ENCODE data around the gene COL27A1. TPM values are rescaled to one million over a fixed set of nuclear protein-coding genes. Genes with fewer than 3 reads are reported as not detected.

COL27A1 gene
- total and polyA plus RNA-seq, 2 donors: 8.1 to 21.5 TPM

DNA sequence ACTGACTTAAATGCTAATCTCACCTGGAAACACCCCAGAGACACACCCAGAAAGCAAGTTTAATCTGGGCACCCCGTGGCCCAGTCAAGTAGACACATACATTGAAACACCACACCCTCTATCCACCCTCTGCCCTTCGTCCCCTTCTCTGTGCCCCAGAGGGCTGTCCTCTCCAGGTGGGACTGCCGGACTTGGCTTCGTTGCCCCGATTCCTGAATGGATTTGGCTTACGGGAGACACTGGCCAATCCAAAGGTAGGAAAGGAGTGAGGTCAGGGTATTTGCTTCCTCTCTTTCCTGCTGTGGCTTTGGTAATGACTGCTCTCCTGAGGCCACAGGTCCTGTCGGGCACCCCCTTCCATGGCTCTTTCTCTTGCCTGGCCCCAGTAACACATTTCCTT, 25.2 kb upstream of the COL27A1 start:
- DNase-seq (ENCODE audit: extremely low spot score): no peak
- H3K36me3 ChIP-seq (ENCODE audit: insufficient read depth): no peaks in the 10 kb centered on the region
- H3K27ac ChIP-seq (ENCODE audit: low read depth): no peak overlapping the region
- H3K4me3 ChIP-seq (ENCODE audit: low read depth, low read length): no peak overlapping the region
- 91% methylated on average over 7 of the region's 7 CpGs for WGBS
- no peaks in the 10 kb centered on the region for H3K4me1 ChIP-seq (ENCODE audit: insufficient read depth)

DNA sequence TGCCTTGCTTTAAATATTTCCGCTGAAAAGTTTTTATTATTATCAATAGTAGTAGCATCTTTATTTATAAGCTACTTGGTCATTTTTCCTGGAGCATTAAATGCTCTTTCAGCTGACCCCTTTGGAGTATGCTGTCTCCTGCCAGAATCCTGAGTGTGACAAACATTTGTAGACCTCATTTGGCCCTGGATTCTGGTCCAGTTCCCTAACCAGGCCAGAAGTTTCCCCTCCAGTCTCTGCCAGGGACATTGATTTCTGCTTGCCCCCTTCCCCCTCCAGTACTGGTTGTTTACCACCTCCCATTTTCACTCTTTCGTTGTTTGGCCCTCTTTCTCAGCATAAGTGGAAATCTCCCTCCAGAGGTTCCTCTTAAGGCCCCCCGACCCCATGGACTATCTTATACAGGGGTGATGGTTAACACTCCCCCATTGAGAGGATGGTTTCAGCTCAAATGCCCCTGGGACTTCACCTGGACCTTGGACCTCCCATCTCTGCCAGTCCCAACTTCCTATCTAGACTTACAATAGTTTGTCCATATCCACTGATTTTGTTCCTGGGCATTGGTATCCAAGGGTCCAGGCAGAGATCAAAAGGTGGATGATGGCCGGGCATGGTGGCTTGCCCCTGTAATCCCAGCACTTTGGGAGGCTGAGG, 24.6 kb upstream of the COL27A1 start:
- no peak overlapping the region for H3K27ac ChIP-seq (ENCODE audit: low read depth)
- H3K4me3 ChIP-seq (ENCODE audit: low read depth, low read length): no peak overlapping the region
- H3K36me3 ChIP-seq (ENCODE audit: insufficient read depth): no peaks in the 10 kb centered on the region
- no peaks in the 10 kb centered on the region for H3K4me1 ChIP-seq (ENCODE audit: insufficient read depth)
- no peak for DNase-seq (ENCODE audit: extremely low spot score)
- WGBS: 91% methylated on average over 4 of the region's 4 CpGs

DNA sequence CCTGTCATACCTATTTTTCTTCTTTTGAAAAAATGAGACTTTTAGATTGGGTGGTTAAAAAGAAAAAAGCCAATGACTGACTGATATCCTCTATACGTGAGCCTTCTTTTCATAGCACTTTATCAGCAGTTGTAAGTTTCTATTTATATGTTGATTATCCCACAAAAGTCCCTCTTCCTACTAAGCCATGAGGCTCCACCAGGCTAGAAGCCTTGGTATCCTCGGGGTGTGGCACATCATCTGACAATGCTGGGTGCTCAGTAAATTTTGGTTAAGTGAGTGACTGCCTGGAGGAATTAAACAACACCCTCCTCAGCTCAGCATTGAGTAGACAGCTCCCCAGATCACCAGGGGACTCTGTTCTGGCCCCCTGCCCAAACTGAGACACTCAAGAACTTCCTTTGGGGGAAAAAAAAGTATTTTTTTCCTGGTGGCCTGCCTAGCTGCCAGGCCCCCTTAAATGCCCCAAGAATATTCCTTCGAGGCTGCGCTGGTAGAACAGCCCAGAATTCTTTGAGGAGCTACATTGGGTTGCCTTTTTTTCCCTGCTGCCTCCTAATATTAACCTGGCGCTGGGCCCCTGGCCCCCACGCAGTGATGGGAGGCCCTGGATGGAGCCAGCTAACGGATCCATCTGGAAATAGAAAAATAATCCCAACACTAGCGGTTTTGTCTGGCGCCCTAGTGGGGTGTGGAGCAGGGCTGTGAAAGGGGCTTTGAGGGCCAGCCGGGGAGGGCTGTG, 23.4 kb upstream of the COL27A1 start:
- H3K36me3 ChIP-seq (ENCODE audit: insufficient read depth): no peaks in the 10 kb centered on the region
- no peak overlapping the region for H3K27ac ChIP-seq (ENCODE audit: low read depth)
- no peak for DNase-seq (ENCODE audit: extremely low spot score)
- no peaks in the 10 kb centered on the region for H3K4me1 ChIP-seq (ENCODE audit: insufficient read depth)
- no peak overlapping the region for H3K4me3 ChIP-seq (ENCODE audit: low read depth, low read length)
- 74% methylated on average over 10 of the region's 10 CpGs for WGBS

DNA sequence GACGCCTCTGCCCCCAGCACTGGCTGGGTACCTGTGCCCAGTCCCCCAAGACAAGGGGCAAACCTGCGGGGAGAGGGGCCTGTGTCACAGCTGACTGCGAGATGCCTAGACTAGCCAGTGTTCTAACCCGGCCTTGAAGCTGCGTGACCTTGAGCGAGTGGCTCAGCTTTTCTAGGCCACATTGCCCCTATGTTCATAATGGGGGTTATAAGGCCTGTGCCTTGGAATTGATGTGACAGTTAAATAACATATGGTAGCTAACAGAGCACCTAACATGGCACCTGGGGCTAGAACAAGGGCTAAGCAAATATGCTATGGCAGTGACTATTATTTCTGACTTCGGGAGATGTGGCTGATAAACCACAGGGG, 22.8 kb upstream of the COL27A1 start:
- Histone ChIP-seq H3K4me3 (ENCODE audit: low read depth, low read length) (no peak overlapping the region), H3K36me3 (ENCODE audit: insufficient read depth) (no peaks in the 10 kb centered on the region), H3K4me1 (ENCODE audit: insufficient read depth) (no peaks in the 10 kb centered on the region), H3K27ac (ENCODE audit: low read depth) (no peak overlapping the region)
- no peak for DNase-seq (ENCODE audit: extremely low spot score)
- WGBS: 95% methylated on average over 7 of the region's 7 CpGs

DNA sequence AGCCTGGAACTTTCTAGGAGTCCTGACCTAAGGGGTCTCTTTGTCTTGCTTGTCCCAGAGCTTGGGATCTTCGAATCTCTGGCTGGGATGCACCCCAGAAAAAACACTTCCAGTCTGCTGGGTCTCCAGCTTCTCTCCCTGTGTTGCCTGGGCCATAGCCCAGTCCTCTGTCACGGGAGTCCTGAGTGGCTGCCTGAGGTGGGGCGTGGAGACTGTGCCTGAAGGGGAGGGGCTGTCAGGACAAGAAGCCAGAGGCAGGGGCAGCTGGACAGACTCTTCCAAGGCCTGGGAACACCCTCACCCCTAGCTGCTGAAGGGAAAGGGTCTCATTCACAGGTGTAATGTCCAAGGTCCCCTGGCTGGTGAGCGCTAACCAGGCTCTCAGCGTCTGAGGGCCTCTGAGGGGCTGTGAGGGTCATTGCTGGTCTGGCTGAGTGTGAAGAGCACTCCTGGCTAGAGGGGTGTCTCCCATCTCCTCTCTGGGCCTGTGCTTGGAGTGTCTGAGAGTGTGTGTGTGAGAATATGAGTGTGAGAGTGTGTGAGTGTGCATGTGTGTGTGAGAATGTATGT, 20.4 kb upstream of the COL27A1 start:
- H3K4me1 ChIP-seq (ENCODE audit: insufficient read depth): no peaks in the 10 kb centered on the region
- no peak overlapping the region for H3K4me3 ChIP-seq (ENCODE audit: low read depth, low read length)
- no peaks in the 10 kb centered on the region for H3K36me3 ChIP-seq (ENCODE audit: insufficient read depth)
- DNase-seq (ENCODE audit: extremely low spot score): no peak
- no peak overlapping the region for H3K27ac ChIP-seq (ENCODE audit: low read depth)
- 84% methylated on average over 5 of the region's 5 CpGs for WGBS

DNA sequence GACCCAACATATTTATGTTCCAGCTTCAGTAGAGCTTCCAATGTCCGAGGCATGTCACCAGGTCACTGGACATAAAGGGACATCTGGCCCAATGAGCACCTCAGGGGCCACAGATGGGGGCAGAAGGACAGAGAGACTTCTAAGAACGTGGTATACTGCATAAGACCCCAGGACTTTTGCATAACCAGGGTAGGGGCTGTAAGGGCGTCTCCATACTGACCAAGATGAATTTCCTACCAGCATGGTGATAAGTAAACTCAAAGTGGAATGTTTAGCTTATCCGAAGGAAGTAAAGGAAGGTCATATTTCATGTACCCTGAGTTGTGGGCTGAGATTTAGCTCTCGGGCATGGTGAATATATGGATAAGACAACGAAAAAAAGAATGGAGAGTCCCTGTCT, 17.5 kb upstream of the COL27A1 start:
- no peak overlapping the region for H3K4me3 ChIP-seq (ENCODE audit: low read depth, low read length)
- 97% methylated on average over 6 of the region's 6 CpGs for WGBS
- H3K36me3 ChIP-seq (ENCODE audit: insufficient read depth): no peaks in the 10 kb centered on the region
- H3K4me1 ChIP-seq (ENCODE audit: insufficient read depth): no peaks in the 10 kb centered on the region
- no peak for DNase-seq (ENCODE audit: extremely low spot score)
- H3K27ac ChIP-seq (ENCODE audit: low read depth): no peak overlapping the region

DNA sequence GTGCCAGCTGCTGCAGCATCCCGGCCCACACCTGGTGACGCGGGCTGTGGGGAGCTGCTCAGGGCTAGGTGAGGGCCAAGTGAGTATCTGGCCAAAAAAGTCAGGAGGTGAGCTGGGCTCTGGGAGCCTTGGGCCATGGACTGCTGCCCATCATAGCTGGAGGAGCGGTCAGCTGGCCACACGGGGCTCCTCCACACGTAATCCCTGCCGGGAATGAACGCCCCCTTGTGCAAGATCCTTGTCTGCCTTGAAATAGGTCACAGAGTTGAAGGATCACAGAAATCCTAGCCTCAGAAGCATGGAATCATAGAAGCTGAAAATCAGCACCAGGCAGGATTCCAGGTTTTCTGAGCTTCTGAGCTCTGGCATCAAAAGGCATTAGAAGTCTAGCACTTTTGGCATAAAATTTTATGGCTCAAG, 16.8 kb upstream of the COL27A1 start:
- Histone ChIP-seq H3K4me3 (ENCODE audit: low read depth, low read length) (no peak overlapping the region), H3K27ac (ENCODE audit: low read depth) (no peak overlapping the region), H3K36me3 (ENCODE audit: insufficient read depth) (no peaks in the 10 kb centered on the region), H3K4me1 (ENCODE audit: insufficient read depth) (no peaks in the 10 kb centered on the region)
- DNase-seq (ENCODE audit: extremely low spot score): no peak
- WGBS: 69% methylated on average over 8 of the region's 8 CpGs

DNA sequence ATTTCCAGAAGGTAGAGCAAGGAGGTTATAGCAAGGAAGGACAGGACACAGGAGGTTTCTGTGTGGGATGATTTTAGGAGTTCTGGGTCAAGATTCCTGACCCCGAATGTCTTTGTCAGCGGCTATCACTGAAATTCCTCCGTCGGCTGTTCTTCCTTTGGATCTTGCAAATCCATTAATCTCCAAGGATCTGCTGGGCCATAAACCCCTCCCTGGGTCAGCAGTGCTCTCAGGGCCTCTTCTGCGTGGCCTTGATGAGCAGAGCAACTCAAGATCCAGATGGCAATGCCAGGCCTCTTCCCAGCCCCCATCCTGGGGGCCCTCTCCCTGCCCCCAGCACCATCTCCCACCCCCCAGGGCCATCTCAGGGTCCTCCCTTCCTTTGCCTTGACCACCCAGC, 16.3 kb upstream of the COL27A1 start:
- WGBS: 82% methylated on average over 5 of the region's 5 CpGs

DNA sequence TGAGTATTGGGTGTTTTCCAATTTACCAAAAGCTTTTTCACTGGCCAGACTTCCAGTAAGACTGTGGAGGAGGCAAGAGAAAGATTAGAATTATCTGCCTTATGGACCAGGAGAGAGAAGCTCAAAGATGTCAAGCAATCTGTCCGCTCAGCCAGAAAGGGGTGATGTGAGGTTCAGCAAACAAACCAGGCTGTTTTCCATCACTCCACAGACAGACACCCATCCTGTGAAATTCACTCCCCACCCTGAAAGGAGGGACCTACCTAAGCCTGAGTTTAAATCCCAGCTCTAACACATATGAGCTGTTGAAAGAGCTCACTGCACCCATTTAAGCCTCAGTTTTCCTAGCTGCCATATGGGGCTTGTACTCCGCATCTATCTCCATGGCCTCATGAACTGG, 14.9 kb upstream of the COL27A1 start:
- 98% methylated on average over 2 of the region's 2 CpGs for WGBS
- H3K4me3 ChIP-seq (ENCODE audit: low read depth, low read length): no peak overlapping the region
- no peaks in the 10 kb centered on the region for H3K4me1 ChIP-seq (ENCODE audit: insufficient read depth)
- no peak overlapping the region for H3K27ac ChIP-seq (ENCODE audit: low read depth)
- H3K36me3 ChIP-seq (ENCODE audit: insufficient read depth): no peaks in the 10 kb centered on the region
- DNase-seq (ENCODE audit: extremely low spot score): no peak

More for the DNA sequence above, 16.3 kb upstream of the COL27A1 start:
- Histone ChIP-seq H3K4me1 (ENCODE audit: insufficient read depth) (no peaks in the 10 kb centered on the region), H3K27ac (ENCODE audit: low read depth) (no peak overlapping the region), H3K36me3 (ENCODE audit: insufficient read depth) (no peaks in the 10 kb centered on the region), H3K4me3 (ENCODE audit: low read depth, low read length) (no peak overlapping the region)
- DNase-seq (ENCODE audit: extremely low spot score): no peak

DNA sequence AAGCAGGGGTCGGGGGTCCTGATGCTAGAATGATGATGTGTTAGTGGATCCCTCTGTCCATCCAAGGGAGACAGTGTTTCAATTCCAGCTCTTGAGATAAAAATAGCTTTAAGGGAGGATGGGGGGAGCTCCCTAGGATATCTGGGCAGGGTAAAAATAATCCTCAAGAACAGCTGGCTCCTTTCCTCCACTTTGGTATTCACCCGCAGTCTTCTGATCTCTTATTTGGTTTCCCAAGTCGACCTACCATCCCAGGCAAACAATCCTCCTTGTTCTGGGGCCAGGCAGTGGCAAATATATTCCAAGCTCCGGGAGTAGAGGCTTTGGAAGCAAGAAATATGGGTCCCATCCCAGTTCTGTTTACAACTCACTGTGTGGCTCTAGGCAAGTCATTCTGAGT, 14.5 kb upstream of the COL27A1 start:
- no peaks in the 10 kb centered on the region for H3K36me3 ChIP-seq (ENCODE audit: insufficient read depth)
- H3K4me1 ChIP-seq (ENCODE audit: insufficient read depth): no peaks in the 10 kb centered on the region
- no peak overlapping the region for H3K27ac ChIP-seq (ENCODE audit: low read depth)
- 34% methylated on average over 4 of the region's 4 CpGs for WGBS
- no peak overlapping the region for H3K4me3 ChIP-seq (ENCODE audit: low read depth, low read length)
- DNase-seq (ENCODE audit: extremely low spot score): no peak

DNA sequence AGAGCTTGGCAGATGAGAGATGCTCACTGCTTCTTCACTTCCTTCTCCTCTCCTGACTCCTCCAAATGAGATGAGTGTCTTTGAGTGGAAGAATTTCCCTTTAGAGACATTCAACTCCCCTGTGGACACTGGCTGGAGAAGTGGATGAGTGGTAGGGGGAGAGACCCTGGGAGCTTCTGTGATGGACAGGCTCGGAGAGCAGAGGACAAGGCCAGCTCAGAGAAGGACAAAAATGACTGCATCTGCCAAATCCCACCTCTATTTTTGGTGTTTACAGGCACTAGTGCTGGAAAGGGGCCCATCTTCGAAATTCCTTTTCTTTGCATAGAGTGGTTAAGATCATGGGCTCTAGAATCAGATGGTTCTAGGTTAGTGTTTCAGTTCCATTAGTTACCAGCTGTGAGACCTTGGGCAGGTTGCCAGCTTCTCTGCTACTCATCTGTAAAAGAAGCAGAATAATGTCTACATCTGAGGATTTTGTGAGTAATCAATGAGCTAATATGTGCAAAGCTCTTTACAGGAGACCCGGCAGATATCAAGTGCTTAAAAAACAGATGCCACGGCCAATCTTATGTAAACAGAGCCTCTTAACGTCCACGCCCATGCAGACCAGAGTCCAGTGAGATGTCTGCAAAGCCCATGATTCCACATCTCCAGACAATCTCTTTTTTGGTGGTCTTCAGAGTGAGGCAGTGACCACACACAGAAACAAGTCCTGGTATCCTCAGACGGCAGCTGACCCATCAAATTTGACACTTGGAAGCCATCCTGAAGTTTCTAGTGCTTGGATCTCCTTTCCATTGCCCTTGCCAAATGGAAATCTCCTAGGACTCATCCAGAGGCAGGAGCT, 13.6 kb upstream of the COL27A1 start:
- no peak overlapping the region for H3K27ac ChIP-seq (ENCODE audit: low read depth)
- no peak overlapping the region for H3K4me3 ChIP-seq (ENCODE audit: low read depth, low read length)
- H3K4me1 ChIP-seq (ENCODE audit: insufficient read depth): no peaks in the 10 kb centered on the region
- DNase-seq (ENCODE audit: extremely low spot score): no peak
- no peaks in the 10 kb centered on the region for H3K36me3 ChIP-seq (ENCODE audit: insufficient read depth)
- 36% methylated on average over 7 of the region's 7 CpGs for WGBS

DNA sequence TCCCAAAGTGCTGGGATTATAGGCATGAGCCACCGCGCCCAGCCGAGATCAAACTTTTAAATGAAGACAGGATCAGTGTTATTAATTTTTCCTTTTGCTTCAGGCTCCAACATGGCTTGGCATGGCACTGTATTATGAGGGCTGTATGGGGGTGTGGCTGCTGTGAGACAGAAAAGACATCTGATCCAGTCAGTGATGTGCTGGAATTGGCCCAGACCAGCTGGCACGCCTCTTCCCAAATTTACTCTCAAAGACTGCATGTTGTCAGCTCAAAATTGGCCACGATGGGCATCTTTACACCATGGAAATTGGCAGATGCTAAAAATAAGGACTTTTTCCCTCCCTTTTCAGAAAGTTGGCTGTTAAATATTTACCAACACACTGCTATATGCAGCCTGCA, 12.1 kb upstream of the COL27A1 start:
- 97% methylated on average over 5 of the region's 5 CpGs for WGBS
- H3K4me3 ChIP-seq (ENCODE audit: low read depth, low read length): no peak overlapping the region
- no peak for DNase-seq (ENCODE audit: extremely low spot score)
- H3K27ac ChIP-seq (ENCODE audit: low read depth): no peak overlapping the region
- no peaks in the 10 kb centered on the region for H3K4me1 ChIP-seq (ENCODE audit: insufficient read depth)
- H3K36me3 ChIP-seq (ENCODE audit: insufficient read depth): no peaks in the 10 kb centered on the region

DNA sequence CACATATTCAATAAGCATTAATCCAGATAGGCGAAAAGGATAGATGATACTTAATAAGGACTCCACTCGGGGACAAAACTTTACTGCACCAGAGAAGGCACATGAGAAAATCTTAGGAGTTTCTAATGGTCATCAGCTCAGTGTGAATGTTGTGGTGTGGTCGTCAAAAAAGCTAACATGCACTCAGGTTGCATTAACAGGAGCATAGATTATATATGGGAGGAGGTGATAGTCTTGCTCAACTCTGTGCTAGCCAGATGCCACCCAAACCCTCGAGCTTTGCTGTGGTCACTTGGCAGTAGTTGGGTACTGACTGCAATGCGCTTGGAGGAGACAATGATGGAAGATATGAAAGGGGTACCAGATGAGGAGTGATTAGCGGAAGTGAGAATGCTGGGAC, 8.6 kb upstream of the COL27A1 start:
- 89% methylated on average over 6 of the region's 6 CpGs for WGBS
- H3K4me3 ChIP-seq (ENCODE audit: low read depth, low read length): no peak overlapping the region
- H3K4me1 ChIP-seq (ENCODE audit: insufficient read depth): no peaks in the 10 kb centered on the region
- no peaks in the 10 kb centered on the region for H3K36me3 ChIP-seq (ENCODE audit: insufficient read depth)
- no peak for DNase-seq (ENCODE audit: extremely low spot score)
- H3K27ac ChIP-seq (ENCODE audit: low read depth): no peak overlapping the region
